Activated CD8-positive, alpha-beta memory T cell treated with anti-CD3 and anti-CD28 coated beads for 48 hours (primary cell): ENCODE results near the gene PLA2G2C.
A peak's percentile ranks its signal among the peaks of the same experiment; 100 is the strongest.

Experiments
- DNase-seq, 3 experiments: peaks; one replicate each; pipeline ENCODE4 v3.0.0-alpha.2; 2020; ENCODE audit warnings: low read depth in 2 of 3, low spot score in 2 of 3

PLA2G2C gene

GRCh38 chr1:20184997-20185833 is 1.1 kb downstream of the PLA2G2C start:
- peak; percentile 24 to 47 (median 32) for DNase-seq

DNA sequence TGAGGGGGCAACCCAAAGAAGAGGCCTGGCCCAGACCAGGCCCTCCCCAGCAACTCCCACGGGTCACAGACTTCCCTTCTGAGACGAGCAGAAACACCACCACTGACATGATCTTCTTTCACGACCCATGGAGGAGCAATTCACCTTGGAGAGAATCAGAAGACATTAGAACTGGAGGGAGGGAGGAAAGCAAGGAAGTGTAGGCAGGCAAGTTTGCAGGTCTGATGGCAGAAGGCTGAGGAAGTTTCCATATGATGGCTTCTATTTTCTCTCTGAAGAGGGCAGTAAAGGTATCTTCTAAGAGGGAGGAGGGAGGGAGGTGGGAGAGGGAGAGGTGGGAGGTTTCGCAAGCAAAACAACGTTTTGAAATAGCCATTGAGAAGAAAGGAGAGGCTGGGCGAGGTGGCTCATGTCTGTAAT is 1.8 kb downstream of the PLA2G2C start:
- DNase-seq: no peak

- DNase-seq: no peak
Observed at GRCh38 chr1:20183616-20184271, 2.6 kb downstream of the PLA2G2C start.

DNA sequence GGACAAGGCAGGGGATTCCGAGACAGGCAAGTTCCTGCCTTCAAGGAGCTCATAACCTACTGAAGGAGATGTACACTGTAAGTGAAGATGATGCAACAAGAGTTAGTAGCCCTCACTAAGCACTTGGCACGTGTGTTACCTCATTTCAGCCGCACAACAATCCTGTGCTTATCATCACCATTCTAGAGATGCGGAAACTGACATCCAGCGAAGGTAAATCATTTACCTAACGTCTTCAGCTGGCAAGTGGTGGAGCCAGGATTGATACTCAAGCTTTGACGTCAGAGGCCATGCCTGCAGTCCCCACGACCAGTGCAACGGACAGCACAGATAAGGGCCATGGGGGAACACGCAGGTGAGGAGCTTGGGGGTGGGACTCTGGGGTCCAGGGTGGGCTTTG is 3.3 kb downstream of the PLA2G2C start:
- DNase-seq: no peak

DNA sequence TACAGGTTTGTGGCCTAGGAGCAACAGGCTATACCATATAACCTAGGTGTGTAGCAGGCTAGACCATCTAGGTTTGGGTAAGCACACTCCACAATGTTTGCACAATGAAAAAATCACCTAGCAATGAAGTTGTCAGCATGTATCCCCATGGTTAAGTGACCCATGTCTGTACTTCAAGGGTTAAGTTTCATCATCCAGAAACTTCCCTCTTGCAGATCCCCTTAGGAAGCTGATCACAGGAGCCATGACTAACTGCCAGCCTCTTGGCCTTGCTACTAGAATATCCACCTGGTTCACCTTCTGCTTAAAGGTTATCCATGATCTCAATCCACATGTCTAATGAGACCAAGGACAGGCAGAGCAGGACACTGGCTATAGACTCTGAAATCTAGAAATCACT is 3.9 kb downstream of the PLA2G2C start:
- DNase-seq: no peak

- no peak for DNase-seq
Observed at GRCh38 chr1:20180844-20181207, 5.5 kb downstream of the PLA2G2C start.

- DNase-seq: no peak
Observed at GRCh38 chr1:20180129-20180843, 6.0 kb downstream of the PLA2G2C start.

GRCh38 chr1:20179371-20180128 is 6.8 kb downstream of the PLA2G2C start:
- DNase-seq: no peak

DNA sequence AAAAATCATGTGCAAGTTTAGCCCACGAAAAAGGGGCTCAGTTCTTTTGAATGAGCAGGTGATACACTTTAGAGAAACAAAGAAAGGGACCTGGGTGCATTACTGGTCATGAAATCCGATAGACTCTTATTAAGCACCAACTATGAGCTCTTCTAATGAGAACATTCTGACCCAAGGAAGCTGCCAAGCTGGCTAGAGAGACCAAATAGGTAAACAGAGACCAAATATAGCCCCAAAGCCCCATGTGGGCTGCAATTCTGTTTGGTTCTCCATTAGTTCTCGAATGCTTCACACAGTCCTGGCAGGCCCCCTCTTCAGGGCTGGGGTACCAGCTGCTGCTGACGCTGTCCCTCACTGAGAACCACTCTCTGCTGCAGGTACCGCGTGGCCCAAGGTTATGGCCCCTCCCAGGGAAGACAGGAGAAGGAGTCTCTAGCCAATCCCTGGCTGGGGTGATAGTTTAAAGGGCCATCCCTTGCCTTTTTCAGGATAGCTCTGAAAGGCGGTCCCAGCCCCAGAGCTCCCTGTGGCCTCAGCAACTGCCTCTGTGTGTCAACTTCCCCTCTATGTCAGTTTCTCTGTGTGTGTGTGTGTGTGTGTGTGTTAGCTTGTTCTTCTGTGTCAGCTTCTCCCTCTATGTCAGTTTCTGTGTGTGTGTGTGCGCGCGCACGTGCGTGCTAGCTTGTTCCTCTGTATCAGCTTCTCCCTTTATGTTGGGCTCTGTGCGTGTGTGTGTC is 7.5 kb downstream of the PLA2G2C start:
- no peak for DNase-seq

- no peak for DNase-seq
Observed at GRCh38 chr1:20174937-20175666, 11.2 kb downstream of the PLA2G2C start.

DNA sequence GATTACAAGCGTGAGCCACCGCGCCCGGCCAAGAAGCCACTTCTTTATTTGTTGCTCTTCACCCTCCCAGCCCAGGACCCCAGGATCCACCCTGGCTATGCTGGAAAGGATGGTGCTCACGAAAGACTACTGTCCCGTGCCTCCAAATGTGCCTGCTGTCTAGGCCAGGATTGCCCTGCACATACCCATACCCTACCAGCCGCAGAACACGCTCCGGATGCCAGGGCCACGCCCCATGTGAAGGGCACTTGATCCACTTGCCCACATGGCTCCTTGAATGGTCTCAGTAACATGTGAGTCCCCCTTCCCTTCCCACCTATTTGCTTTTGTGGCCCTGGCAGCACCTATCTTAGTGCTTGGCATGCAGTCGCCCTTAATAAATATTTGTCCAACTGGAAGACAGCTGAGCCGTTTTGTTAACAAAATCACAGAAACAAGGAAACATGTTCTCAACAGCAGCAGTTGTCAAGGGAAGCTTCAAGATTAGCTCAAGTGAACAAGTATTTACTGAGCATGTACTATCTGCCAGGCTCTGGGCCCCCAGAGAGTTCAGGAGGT is 14.2 kb downstream of the PLA2G2C start:
- DNase-seq: no peak

- DNase-seq: no peak
Observed at GRCh38 chr1:20169932-20170331, 16.4 kb downstream of the PLA2G2C start.

GRCh38 chr1:20168564-20169491 is 17.5 kb downstream of the PLA2G2C start:
- no peak for DNase-seq

DNA sequence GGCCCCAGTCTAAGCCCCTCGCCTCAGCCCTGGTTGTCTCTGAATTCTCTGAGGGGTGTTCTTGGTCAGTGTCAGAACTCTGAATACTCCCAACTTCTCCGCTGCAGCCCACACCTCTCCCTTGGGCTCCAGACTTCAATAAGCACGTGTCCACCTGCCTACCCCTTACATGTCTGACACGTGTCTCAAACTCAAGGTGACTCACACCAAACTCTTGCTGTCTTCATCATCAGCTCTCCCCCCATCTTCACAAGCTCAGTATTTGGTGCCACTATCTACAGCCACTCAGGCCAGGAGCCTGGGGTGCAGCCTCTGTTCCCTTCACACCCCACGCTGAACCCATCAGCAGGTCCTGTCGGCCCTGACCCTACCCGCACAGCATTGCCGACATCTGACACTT is 19.2 kb downstream of the PLA2G2C start:
- no peak for DNase-seq

GRCh38 chr1:20166051-20166450 is 20.3 kb downstream of the PLA2G2C start:
- DNase-seq: no peak

- no peak for DNase-seq
Observed at GRCh38 chr1:20165522-20165951, 20.8 kb downstream of the PLA2G2C start.

GRCh38 chr1:20164694-20165202 is 21.6 kb downstream of the PLA2G2C start:
- no peak for DNase-seq

DNA sequence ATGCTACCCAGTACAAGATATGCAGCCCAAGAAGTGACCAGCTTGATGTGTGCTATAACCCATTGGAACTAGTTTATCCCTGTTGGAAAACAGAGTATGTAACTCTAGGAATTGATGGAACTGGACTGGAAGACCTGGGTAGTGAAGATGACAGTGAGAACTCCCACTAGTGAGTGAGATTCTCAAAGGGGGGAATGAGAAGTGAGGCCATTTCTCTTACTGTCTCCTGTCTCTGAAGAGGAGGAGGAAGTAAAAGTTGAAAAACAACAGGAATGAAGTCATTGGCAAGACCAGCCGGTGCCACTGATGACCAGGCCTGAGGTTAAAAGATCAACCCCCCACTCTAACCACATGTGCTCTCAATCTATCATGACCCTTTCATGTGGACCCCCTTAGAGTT is 26.3 kb downstream of the PLA2G2C start:
- DNase-seq: no peak
